ENCODE measurements around the gene SLIT2.

Gene SLIT2

DNA sequence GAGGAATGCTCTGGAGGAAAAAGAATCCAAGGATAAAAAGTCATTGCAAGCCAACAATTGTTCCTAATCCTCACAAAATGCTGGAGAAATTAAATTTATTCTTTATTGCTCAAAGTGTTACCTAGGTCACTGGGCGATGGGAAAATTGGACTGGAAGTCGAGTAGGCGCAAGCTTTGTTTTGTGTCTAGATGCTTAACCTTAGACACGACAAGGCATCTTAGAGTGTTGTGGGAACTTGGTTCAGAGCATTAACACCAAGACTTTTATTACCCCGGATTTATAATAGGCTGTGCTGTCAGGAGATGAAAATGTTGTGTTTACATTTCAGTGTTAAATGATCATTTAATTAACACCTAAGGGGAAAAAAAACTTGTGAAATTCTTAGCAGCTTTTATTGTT, 25.1 kb downstream of the SLIT2 start:
- Mint-ChIP-seq H3K36me3 (ENCODE audit: low read depth) (peaks cover 16% of the 10 kb centered on the region), H3K4me3 (no peak overlapping the region), H3K27me3 (ENCODE audit: low read depth, poor library complexity) (no peaks in the 10 kb centered on the region), H3K9me3 (peaks cover 4% of the 10 kb centered on the region), H3K4me1 (peaks cover 84% of the 10 kb centered on the region), H3K27ac (peak overlapping the region; percentile 94)
- no peak for DNase-seq
- TF ChIP-seq, protein P1, sequence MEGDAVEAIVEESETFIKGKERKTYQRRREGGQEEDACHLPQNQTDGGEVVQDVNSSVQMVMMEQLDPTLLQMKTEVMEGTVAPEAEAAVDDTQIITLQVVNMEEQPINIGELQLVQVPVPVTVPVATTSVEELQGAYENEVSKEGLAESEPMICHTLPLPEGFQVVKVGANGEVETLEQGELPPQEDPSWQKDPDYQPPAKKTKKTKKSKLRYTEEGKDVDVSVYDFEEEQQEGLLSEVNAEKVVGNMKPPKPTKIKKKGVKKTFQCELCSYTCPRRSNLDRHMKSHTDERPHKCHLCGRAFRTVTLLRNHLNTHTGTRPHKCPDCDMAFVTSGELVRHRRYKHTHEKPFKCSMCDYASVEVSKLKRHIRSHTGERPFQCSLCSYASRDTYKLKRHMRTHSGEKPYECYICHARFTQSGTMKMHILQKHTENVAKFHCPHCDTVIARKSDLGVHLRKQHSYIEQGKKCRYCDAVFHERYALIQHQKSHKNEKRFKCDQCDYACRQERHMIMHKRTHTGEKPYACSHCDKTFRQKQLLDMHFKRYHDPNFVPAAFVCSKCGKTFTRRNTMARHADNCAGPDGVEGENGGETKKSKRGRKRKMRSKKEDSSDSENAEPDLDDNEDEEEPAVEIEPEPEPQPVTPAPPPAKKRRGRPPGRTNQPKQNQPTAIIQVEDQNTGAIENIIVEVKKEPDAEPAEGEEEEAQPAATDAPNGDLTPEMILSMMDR (IDR thresholded peaks at IDR 0.05): no peak

DNA sequence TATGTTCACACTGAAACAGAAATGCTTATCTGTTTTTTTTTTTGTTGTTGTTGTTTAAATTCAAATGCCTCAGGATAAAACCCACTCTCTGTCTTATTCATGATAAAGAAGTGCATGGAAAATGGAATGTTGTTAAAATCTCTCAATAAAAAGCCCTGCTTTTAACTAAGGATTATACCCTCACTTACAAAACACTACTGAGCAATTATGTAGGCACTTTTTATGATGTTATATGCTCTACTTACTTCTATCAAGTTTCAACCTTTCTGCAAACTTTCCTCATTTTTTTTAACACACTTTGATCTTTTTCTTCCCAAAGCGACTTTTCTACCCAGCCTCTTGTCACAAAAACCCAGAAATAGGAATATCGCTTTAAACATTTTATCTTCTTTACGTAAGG, 26.5 kb downstream of the SLIT2 start:
- Mint-ChIP-seq H3K36me3 (ENCODE audit: low read depth) (peaks cover 16% of the 10 kb centered on the region), H3K27ac (no peak overlapping the region), H3K27me3 (ENCODE audit: low read depth, poor library complexity) (no peaks in the 10 kb centered on the region), H3K4me3 (no peak overlapping the region), H3K9me3 (peaks cover 4% of the 10 kb centered on the region), H3K4me1 (peaks cover 77% of the 10 kb centered on the region)
- TF ChIP-seq, protein P1 (IDR thresholded peaks at IDR 0.05): no peak
- no peak for DNase-seq

DNA sequence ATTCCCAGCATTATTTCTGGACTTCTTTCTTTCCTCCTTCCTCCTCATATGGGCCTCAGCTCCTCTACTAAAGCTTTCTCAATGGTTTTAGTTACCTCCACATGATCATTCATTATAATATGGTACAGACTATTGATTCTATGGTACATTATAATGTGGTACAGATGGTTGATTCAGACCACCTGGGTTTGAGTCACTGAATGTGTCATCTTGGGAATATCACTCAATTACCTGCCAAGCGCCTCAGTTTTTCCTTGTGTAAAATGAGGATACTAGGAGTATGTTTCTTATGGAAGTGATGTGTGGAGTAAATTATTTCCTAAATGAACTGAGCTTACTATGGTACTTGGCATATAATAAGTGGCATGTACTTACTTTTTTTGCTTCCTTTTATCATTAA, 27.7 kb downstream of the SLIT2 start:
- no peak overlapping the region for H3K27ac Mint-ChIP-seq

DNA sequence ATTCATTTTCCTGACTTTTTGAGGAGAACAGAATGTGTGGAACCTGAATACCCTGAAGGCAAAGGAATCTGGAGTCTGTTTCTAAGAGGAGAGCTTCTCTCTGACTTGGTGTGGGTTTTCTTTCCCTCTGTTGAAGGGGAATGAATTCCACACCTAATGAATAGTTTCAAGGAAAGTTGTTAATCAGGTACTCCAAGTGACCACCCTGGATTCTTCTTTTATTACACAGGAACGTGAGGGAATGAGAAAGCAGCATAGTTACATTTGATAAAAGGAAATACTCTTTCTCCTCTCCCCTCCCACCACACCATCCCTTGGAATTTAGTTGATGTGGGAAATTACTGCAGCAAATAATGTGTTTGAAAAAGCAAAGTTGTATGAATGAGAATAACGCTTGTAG, 29.7 kb downstream of the SLIT2 start:
- no peaks in the 10 kb centered on the region for H3K27me3 Mint-ChIP-seq (ENCODE audit: low read depth, poor library complexity)
- H3K9me3 Mint-ChIP-seq: peaks cover 4% of the 10 kb centered on the region
- no peak for DNase-seq
- H3K4me1 Mint-ChIP-seq: peaks cover 63% of the 10 kb centered on the region
- H3K4me3 Mint-ChIP-seq: no peak overlapping the region
- H3K27ac Mint-ChIP-seq: peak overlapping the region; percentile 48
- TF ChIP-seq, protein P1 (IDR thresholded peaks at IDR 0.05): no peak
- H3K36me3 Mint-ChIP-seq (ENCODE audit: low read depth): peaks cover 18% of the 10 kb centered on the region

More for the DNA sequence above, 27.7 kb downstream of the SLIT2 start:
- DNase-seq: no peak
- H3K4me3 Mint-ChIP-seq: no peak overlapping the region
- H3K27me3 Mint-ChIP-seq (ENCODE audit: low read depth, poor library complexity): no peaks in the 10 kb centered on the region
- TF ChIP-seq, protein P1 (IDR thresholded peaks at IDR 0.05): no peak
- H3K36me3 Mint-ChIP-seq (ENCODE audit: low read depth): peaks cover 16% of the 10 kb centered on the region
- peaks cover 76% of the 10 kb centered on the region for H3K4me1 Mint-ChIP-seq
- H3K9me3 Mint-ChIP-seq: peaks cover 4% of the 10 kb centered on the region

DNA sequence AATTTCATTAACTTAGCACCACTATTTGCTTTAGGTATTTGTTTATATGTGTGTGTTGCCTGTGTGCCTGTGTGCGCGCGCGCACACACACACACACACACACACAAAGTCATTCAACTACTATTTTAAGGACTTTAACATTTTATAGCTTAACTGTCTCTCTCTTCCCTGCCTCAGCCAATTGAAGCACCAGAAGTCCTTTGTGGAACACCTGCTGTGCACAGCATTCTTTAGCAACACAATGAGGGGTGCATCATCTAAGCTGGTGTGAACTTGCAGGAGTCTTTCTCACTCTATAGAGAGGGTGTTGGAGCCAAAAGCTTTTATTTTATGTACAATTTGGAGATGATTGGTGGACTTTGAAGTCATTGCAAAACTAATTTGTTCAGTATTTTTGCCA, 31.3 kb downstream of the SLIT2 start:
- Mint-ChIP-seq H3K27ac (no peak overlapping the region), H3K4me3 (no peak overlapping the region)

DNA sequence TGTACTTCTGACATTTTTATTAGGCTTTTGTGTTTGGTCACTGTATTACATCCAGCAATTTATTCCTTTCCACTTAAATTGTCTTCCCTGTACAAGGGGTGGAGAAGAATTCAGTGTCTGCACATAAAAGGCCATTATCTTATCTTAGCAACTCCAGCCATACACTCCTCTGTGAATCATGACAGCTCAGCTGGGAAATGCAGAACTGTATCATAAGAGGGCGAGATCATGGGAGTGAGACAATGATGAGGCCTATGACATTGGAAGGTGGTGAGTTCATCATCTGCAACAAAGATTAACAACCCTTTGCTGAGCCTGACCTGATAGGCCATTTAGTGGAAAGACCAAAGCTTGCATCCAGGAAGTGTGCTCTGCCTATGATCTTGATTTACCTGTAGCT, 33.3 kb downstream of the SLIT2 start:
- DNase-seq: no peak
- Mint-ChIP-seq H3K27me3 (ENCODE audit: low read depth, poor library complexity) (no peaks in the 10 kb centered on the region), H3K4me3 (no peak overlapping the region), H3K9me3 (no peaks in the 10 kb centered on the region), H3K4me1 (peaks cover 45% of the 10 kb centered on the region), H3K27ac (no peak overlapping the region), H3K36me3 (ENCODE audit: low read depth) (peaks cover 20% of the 10 kb centered on the region)
- TF ChIP-seq, protein P1 (IDR thresholded peaks at IDR 0.05): no peak

More for the DNA sequence above, 31.3 kb downstream of the SLIT2 start:
- DNase-seq: no peak
- peaks cover 53% of the 10 kb centered on the region for H3K4me1 Mint-ChIP-seq
- peaks cover 4% of the 10 kb centered on the region for H3K9me3 Mint-ChIP-seq
- H3K36me3 Mint-ChIP-seq (ENCODE audit: low read depth): peaks cover 29% of the 10 kb centered on the region
- TF ChIP-seq, protein P1 (IDR thresholded peaks at IDR 0.05): no peak
- no peaks in the 10 kb centered on the region for H3K27me3 Mint-ChIP-seq (ENCODE audit: low read depth, poor library complexity)

Measured in nephron progenitor cell (in vitro differentiated cells).